ENCODE data around the gene NDUFA7. TPM values are rescaled to one million over a fixed set of nuclear protein-coding genes. Genes with fewer than 3 reads are reported as not detected.

NDUFA7 gene
- total RNA-seq, 1 donor from 2014 or later, result 35.8 TPM

DNA sequence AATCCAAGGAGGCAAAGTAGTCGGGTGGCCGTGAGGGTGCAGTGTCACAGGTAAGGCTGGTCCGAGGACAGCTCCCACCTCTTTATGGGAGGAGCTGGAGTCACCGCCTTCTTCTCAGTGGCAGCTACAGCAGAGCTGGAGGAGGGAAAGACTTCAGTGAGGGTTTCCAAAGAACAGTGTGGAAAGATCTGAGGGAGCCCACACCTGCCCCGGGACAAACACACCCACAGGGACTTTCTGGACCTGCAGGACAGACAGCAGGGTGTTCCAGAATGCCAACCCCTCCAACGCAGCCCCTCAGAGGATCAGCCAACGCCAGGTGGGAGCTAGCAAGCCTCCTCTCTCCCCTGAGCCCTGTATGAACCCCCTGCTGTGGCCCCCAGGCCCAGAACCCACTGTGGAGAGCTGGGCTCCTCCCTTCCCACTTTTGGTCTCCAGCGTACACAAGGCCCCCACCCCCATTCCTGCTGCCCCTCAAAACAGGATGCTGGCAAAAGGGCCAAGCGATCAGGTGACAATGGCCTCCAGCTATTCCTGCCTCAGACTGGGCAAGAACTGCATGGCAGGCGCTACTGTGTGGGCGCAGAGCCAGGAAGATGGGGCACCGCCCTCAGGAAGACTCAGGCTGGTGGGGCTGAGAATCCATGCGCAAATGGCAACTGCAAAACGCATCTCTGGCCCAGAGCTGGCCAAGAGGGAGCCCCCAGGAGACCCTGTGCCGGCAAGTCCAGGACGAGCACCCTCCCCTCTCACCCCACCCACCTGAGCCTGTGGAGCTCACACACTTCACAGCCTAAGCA, 9.5 kb downstream of the NDUFA7 start:
- ChIA-PET POLR2A (interaction anchor here (0.6 to 1.5 kb wide), 2 partner anchors 9 to 99 kb away, joined by 7 to 11 read pairs; partner anchors contain the start of genes NDUFA7 and RPS28), CTCF (no interaction called here)
- no peak overlapping the region for H3K4me3 Mint-ChIP-seq
- intact Hi-C loops (cut with micrococcal nuclease), result no loop called here
- peaks cover 24% of the 10 kb centered on the region for H3K4me1 Mint-ChIP-seq
- ATAC-seq (ENCODE audit: low read depth), result no peak
- peaks cover 62% of the 10 kb centered on the region for H3K36me3 Mint-ChIP-seq (ENCODE audit: low read depth)
- H3K27me3 Mint-ChIP-seq, result no peaks in the 10 kb centered on the region
- no peaks in the 10 kb centered on the region for H3K9me3 Mint-ChIP-seq
- TF ChIP-seq, protein P1, sequence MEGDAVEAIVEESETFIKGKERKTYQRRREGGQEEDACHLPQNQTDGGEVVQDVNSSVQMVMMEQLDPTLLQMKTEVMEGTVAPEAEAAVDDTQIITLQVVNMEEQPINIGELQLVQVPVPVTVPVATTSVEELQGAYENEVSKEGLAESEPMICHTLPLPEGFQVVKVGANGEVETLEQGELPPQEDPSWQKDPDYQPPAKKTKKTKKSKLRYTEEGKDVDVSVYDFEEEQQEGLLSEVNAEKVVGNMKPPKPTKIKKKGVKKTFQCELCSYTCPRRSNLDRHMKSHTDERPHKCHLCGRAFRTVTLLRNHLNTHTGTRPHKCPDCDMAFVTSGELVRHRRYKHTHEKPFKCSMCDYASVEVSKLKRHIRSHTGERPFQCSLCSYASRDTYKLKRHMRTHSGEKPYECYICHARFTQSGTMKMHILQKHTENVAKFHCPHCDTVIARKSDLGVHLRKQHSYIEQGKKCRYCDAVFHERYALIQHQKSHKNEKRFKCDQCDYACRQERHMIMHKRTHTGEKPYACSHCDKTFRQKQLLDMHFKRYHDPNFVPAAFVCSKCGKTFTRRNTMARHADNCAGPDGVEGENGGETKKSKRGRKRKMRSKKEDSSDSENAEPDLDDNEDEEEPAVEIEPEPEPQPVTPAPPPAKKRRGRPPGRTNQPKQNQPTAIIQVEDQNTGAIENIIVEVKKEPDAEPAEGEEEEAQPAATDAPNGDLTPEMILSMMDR (IDR thresholded peaks at IDR 0.05), result no peak
- no peak overlapping the region for H3K27ac Mint-ChIP-seq
- DNase-seq, result no peak

DNA sequence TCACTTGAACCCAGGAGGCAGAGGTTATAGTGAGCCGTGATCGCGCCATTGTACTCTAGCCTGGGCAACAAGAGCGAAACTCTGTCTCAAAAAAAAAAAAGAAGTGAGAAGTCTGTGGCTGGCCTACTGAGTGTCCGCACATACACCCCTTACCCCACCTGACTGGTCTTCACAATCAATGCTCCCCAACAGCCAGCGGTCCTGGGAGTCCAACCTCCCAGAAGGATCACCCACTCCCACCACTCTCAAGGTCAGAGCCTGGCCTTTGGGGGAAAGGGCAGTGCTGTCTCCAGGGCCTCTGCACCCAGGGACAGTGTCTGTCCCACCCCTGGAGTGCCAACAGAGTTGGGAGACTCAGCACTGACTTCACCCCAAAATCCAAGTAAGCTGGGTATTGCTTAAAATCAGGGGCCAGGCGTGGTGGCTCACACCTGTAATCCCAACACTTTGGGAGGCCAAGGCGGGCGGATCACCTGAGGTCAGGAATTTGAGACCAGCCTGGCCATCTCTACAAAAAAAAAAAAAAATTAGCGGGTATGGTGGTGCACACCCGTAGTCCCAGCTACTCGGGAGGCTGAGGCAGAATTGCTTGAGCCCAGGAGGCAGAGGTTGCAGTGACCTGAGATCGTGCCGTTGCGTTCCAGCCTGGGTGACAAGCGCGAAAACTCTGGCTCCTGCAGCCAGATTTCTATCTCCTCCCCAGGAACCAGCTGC, 10.7 kb downstream of the NDUFA7 start:
- no peak overlapping the region for H3K27ac Mint-ChIP-seq
- no peaks in the 10 kb centered on the region for H3K27me3 Mint-ChIP-seq
- intact Hi-C loops (cut with micrococcal nuclease), result no loop called here
- ChIA-PET CTCF (no interaction called here), POLR2A (interaction anchor here (0.6 to 1.5 kb wide), 4 partner anchors 8 to 125 kb away, joined by 3 to 11 read pairs (median 6); partner anchors contain the start of genes NDUFA7 and RPS28)
- TF ChIP-seq, protein P1 (IDR thresholded peaks at IDR 0.05), result no peak
- no peaks in the 10 kb centered on the region for H3K9me3 Mint-ChIP-seq
- peaks cover 52% of the 10 kb centered on the region for H3K36me3 Mint-ChIP-seq (ENCODE audit: low read depth)
- DNase-seq (no peak), ATAC-seq (ENCODE audit: low read depth) (no peak)
- no peak overlapping the region for H3K4me3 Mint-ChIP-seq
- H3K4me1 Mint-ChIP-seq, result peaks cover 31% of the 10 kb centered on the region

DNA sequence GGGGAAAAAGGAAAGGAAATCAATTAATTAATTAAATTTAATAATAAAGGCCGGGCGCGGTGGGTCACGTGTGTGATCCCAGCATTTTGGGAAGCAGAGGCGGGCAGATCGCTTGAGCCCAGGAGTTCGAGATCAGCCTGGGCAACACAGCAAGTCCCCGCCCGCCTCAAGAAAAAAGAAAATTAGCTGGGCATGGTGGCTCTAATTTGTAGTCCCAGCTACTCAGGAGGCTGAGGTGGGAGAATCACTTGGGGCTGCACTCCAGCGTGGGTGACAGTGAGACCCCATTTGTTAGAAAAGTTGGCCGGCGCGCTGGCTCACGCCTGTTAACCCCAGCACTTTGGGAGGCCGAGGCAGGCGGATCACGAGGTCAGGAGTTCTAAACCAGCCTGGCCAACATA, 12.3 kb downstream of the NDUFA7 start:
- peaks cover 42% of the 10 kb centered on the region for H3K36me3 Mint-ChIP-seq (ENCODE audit: low read depth)
- TF ChIP-seq, protein P1 (IDR thresholded peaks at IDR 0.05), result no peak
- no peaks in the 10 kb centered on the region for H3K9me3 Mint-ChIP-seq
- H3K27ac Mint-ChIP-seq, result peak overlapping the region; percentile 70
- DNase-seq (no peak), ATAC-seq (ENCODE audit: low read depth) (no peak)
- peak overlapping the region; percentile 89 for H3K4me3 Mint-ChIP-seq
- POLR2A ChIA-PET, result interaction anchor here (0.7 to 1.6 kb wide), 3 partner anchors 10 to 16 kb away, joined by 4 to 5 read pairs (median 4); partner anchors contain the start of genes NDUFA7 and RPS28
- H3K4me1 Mint-ChIP-seq, result peaks cover 31% of the 10 kb centered on the region
- H3K27me3 Mint-ChIP-seq, result no peaks in the 10 kb centered on the region
- intact Hi-C loops (cut with micrococcal nuclease), result loop anchor here (1.0 kb wide), 2 partner anchors 12 to 34 kb away; partner anchors contain the start of genes KANK3, NDUFA7 and RPS28
- CTCF ChIA-PET, result no interaction called here

DNA sequence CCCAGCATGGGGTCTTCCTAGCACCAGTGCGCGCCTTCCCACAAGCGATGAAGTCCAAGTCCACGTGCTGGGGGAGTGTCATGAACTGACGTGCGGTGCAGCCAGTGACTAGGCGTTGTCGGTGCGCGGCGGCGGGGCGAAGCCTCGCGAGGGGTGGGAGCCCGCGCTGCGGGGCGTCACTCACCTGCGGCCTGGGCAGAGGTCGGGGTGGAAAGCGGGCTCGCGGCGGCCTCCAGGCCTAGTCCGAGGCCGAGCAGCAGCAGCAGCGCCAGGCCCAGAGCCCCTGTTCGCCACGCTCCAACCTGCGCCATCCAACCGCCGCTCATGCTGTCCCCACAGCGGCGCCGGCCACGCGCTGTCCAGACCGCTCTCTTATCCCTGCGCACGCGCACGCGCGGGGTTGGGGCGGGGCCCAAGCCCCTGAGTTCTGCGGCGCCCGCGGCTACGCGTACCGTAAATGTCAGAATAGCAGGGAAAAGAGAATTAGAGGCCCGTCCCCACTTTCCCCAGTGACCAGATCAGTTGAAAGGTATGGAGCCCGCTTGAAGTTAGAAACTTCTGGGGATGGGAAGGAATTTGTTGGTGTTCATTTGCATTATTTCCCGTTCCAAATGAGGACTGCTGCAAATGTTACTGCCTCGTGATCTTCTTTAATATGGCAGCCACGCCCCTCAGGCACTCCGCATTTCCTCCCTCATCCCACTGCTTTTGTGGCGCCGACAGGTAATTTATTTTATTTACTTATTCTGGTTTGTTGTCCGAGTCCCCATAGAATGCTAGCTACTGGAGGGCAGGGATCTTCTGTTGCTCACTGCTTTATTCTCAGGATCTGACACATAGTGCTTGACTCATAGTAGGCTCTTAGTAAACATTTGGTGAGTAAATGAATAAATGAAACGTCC, 13.0 kb downstream of the NDUFA7 start, which contains the start of gene CD320:
TSS of gene CD320 (minus strand) at position 394 of the 902 bp plus-strand sequence. CDS start at position 326, 68 bp downstream.
- ATAC-seq (ENCODE audit: low read depth) (peak; percentile 90), DNase-seq (peak; percentile 88)
- peaks cover 31% of the 10 kb centered on the region for H3K4me1 Mint-ChIP-seq
- H3K36me3 Mint-ChIP-seq (ENCODE audit: low read depth), result peaks cover 41% of the 10 kb centered on the region
- intact Hi-C loops (cut with micrococcal nuclease), result loop anchor here (1.0 kb wide), 2 partner anchors 13 to 35 kb away; partner anchors contain the start of genes KANK3, NDUFA7 and RPS28
- no peaks in the 10 kb centered on the region for H3K27me3 Mint-ChIP-seq
- POLR2A ChIA-PET, result interaction anchor here (0.6 to 1.6 kb wide), 4 partner anchors 10 to 13 kb away, joined by 3 to 6 read pairs (median 4); partner anchors contain the start of genes NDUFA7 and RPS28
- peak within 1 kb of the TSS; percentile 89 for H3K4me3 Mint-ChIP-seq
- CTCF ChIA-PET, result no interaction called here
- H3K27ac Mint-ChIP-seq, result peak within 1 kb of the TSS; percentile 71
- H3K9me3 Mint-ChIP-seq, result no peaks in the 10 kb centered on the region
- TF ChIP-seq, protein P1 (IDR thresholded peaks at IDR 0.05), result no peak

Measured in activated B cell treated with CpG ODN at 0.5 μM for 24 hours (primary cell).